Common myeloid progenitor, CD34-positive (primary cell): ENCODE results near the gene HLA-DMA.
A peak's percentile ranks its signal among the peaks of the same experiment; 100 is the strongest.

ENCODE experiments used
- CTCF ChIA-PET: fragments of 350-600 bp; sonication (Branson Sonifier 250); formaldehyde crosslinking; loops from one replicate; lab custom pipeline; 2021; ENCODE audit warnings: antibody characterized with exemption; lab: Charles Lee
- POLR2A ChIA-PET: fragments of 350-600 bp; sonication (Branson Sonifier 250); formaldehyde crosslinking; loops from one replicate; lab custom pipeline; 2021; ENCODE audit warnings: antibody characterized with exemption; lab: Charles Lee
- DNase-seq, 3 donors: peaks; one replicate each; pipeline versions ENCODE4 v3.0.0 to v3.0.0-alpha.2; 2013
- H3K27ac ChIP-seq, 2 experiments: 1 replicate in 1 of 2; 2 replicates in 1 of 2; pipeline ENCODE4 v1.7.0; 2013; ENCODE audit warnings: inconsistent platforms in 2 of 2, low read length in 2 of 2, mild to moderate bottlenecking in 2 of 2, low read depth in 1 of 2, moderate library complexity in 1 of 2; ENCODE audit not compliant: severe bottlenecking in 2 of 2, insufficient read depth in 1 of 2, poor library complexity in 1 of 2
- H3K27me3 ChIP-seq, 5 experiments: replicated peaks in 2 of 5; 1 replicate in 3 of 5; 2 replicates in 2 of 5; pipeline versions ENCODE4 v1.6.1 to v1.7.0; 2013; ENCODE audit warnings: low read length in 4 of 5, mild to moderate bottlenecking in 2 of 5, moderate library complexity in 2 of 5, inconsistent platforms in 1 of 5; ENCODE audit not compliant: insufficient read depth in 5 of 5, control insufficient read depth in 4 of 5
- H3K36me3 ChIP-seq, 4 experiments: 1 replicate in 2 of 4; 2 replicates in 2 of 4; pipeline versions ENCODE4 v1.6.1 to v1.7.0; 2013; ENCODE audit warnings: low read length in 3 of 4, control low read depth in 1 of 4, mild to moderate bottlenecking in 1 of 4; ENCODE audit not compliant: control insufficient read depth in 4 of 4, insufficient read depth in 4 of 4
- H3K4me1 ChIP-seq, 4 experiments: 1 replicate in 3 of 4; 2 replicates in 1 of 4; pipeline versions ENCODE4 v1.6.1 to v1.7.1; 2013; ENCODE audit warnings: low read length in 3 of 4, mild to moderate bottlenecking in 3 of 4, control low read depth in 1 of 4, inconsistent platforms in 1 of 4, moderate library complexity in 1 of 4; ENCODE audit not compliant: control insufficient read depth in 4 of 4, insufficient read depth in 4 of 4; ENCODE audit errors: control extremely low read depth in 1 of 4
- H3K4me3 ChIP-seq, 7 experiments: 1 replicate in 4 of 7; 2 replicates in 3 of 7; pipeline versions ENCODE4 v1.5.1 to v1.7.0; 2013; ENCODE audit warnings: mild to moderate bottlenecking in 7 of 7, low read length in 6 of 7, moderate library complexity in 6 of 7, inconsistent platforms in 2 of 7, low read depth in 2 of 7, control low read depth in 1 of 7; ENCODE audit not compliant: insufficient read depth in 4 of 7, control insufficient read depth in 1 of 7; ENCODE audit errors: extremely low read depth in 1 of 7
- H3K9me3 ChIP-seq, 5 experiments: 1 replicate in 4 of 5; 2 replicates in 1 of 5; pipeline versions ENCODE4 v1.6.1 to v1.7.1; 2013; ENCODE audit warnings: low read length in 4 of 5, mild to moderate bottlenecking in 2 of 5, inconsistent platforms in 1 of 5, low read depth in 1 of 5, moderate library complexity in 1 of 5; ENCODE audit not compliant: control insufficient read depth in 4 of 5, insufficient read depth in 2 of 5; ENCODE audit errors: control extremely low read depth in 1 of 5
- WGBS: methylation state at CpG from one replicate; pipeline ENCODE4 v1.1.5; 2013; ENCODE audit not compliant: insufficient coverage; 5-methylcytosine and 5-hydroxymethylcytosine counted together

Gene HLA-DMA

GRCh38 chr6:32954986-32955802 is 2.3 kb upstream of the HLA-DMA start:
- no peak overlapping the region for H3K27ac ChIP-seq
- H3K9me3 ChIP-seq, result no peaks in the 10 kb centered on the region
- H3K36me3 ChIP-seq, result peaks cover 0 to 5% (median 2%) of the 10 kb centered on the region in 4 experiments
- no peak for DNase-seq
- 75% methylated on average over 2 of the region's 3 CpGs for WGBS
- CTCF ChIA-PET, result interaction anchor here (0.6 to 11.0 kb wide), 13 partner anchors 8 to 1763 kb away, joined by 3 to 346 read pairs (median 19); partner anchors contain the start of genes BRD2 and HLA-DMB
- peaks cover 11 to 43% (median 37%) of the 10 kb centered on the region in 4 experiments for H3K4me1 ChIP-seq
- no peak overlapping the region for H3K4me3 ChIP-seq
- no peaks in the 10 kb centered on the region for H3K27me3 ChIP-seq
- POLR2A ChIA-PET, result interaction anchor here (1.1 to 7.3 kb wide), 2 partner anchors 14 to 28 kb away, joined by 3 to 149 read pairs; partner anchors contain the start of gene BRD2

GRCh38 chr6:32954267-32954666 is 1.4 kb upstream of the HLA-DMA start:
- WGBS, result 100% methylated on average over 2 of the region's 4 CpGs
- no peak for DNase-seq
- ChIA-PET CTCF (interaction anchor here (0.7 to 11.0 kb wide), 23 partner anchors 10 to 317 kb away, joined by 3 to 346 read pairs (median 7); partner anchors contain the start of genes BRD2, HLA-DMB and TAP2), POLR2A (interaction anchor here (1.1 to 7.3 kb wide), 2 partner anchors 15 to 29 kb away, joined by 3 to 149 read pairs; partner anchors contain the start of gene BRD2)
- Histone ChIP-seq H3K27ac (no peak overlapping the region), H3K27me3 (no peaks in the 10 kb centered on the region), H3K36me3 (peaks cover 2 to 14% (median 9%) of the 10 kb centered on the region in 4 experiments), H3K9me3 (no peaks in the 10 kb centered on the region), H3K4me1 (peaks cover 13 to 52% (median 45%) of the 10 kb centered on the region in 4 experiments), H3K4me3 (no peak overlapping the region)

GRCh38 chr6:32953775-32954174 is 878 bp upstream of the HLA-DMA start:
- ChIA-PET POLR2A (interaction anchor here (1.1 to 7.3 kb wide), 6 partner anchors 16 to 86 kb away, joined by 3 to 149 read pairs (median 4); partner anchors contain the start of gene BRD2), CTCF (interaction anchor here (0.7 to 11.0 kb wide), 27 partner anchors 10 to 317 kb away, joined by 3 to 346 read pairs (median 5); partner anchors contain the start of genes BRD2, HLA-DMB, PSMB9 and TAP1)
- peaks cover 2 to 19% (median 13%) of the 10 kb centered on the region in 4 experiments for H3K36me3 ChIP-seq
- no peak for DNase-seq
- H3K4me3 ChIP-seq, result peak overlapping the region in 1 of 7 experiments; percentile 80
- H3K27ac ChIP-seq, result peak overlapping the region in 1 of 2 experiments; percentile 91
- H3K4me1 ChIP-seq, result peaks cover 13 to 53% (median 48%) of the 10 kb centered on the region in 4 experiments
- no peaks in the 10 kb centered on the region for H3K27me3 ChIP-seq
- 59% methylated on average over 4 of the region's 4 CpGs for WGBS
- no peaks in the 10 kb centered on the region for H3K9me3 ChIP-seq

DNA sequence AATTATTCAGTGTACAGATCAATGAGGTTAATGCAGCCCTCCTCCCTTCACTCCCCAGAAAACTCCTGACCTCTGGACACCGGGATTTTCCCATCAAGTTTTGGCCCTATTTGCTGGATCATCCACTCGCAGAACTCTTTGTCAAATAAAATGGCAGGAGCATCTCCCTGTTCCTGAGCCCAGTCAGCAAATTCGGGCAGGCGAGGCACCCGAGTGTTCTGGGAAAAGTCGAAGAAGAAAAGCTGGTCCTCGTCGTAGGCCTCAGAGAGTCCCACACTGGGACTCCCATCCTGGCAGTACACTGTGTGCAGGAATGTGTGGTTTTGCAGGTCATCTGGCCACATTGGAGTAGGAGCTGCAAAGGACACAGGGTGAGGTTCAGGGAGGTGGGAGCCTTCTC is 2.4 kb downstream of the HLA-DMA start:
- 92% methylated on average over 8 of the region's 8 CpGs for WGBS
- ChIA-PET POLR2A (interaction anchor here (7.3 kb wide), 1 partner anchor 19 kb away, joined by 149 read pairs; the partner anchor contains the start of gene BRD2), CTCF (interaction anchor here (1.0 to 11.0 kb wide), 9 partner anchors 9 to 112 kb away, joined by 3 to 346 read pairs (median 13); partner anchors contain the start of genes BRD2, HLA-DMB, TAP1 and TAP2)
- Histone ChIP-seq H3K4me3 (peak overlapping the region in 2 of 7 experiments; percentile 12 to 52), H3K27ac (peak overlapping the region in 1 of 2 experiments; percentile 45), H3K27me3 (no peaks in the 10 kb centered on the region), H3K4me1 (peaks cover 18 to 61% (median 53%) of the 10 kb centered on the region in 4 experiments), H3K36me3 (peaks cover 2 to 23% (median 18%) of the 10 kb centered on the region in 4 experiments), H3K9me3 (no peaks in the 10 kb centered on the region)
- DNase-seq, result no peak

GRCh38 chr6:32950010-32950409 is 2.9 kb downstream of the HLA-DMA start:
- Histone ChIP-seq H3K4me1 (peaks cover 20 to 63% (median 55%) of the 10 kb centered on the region in 4 experiments), H3K9me3 (no peaks in the 10 kb centered on the region), H3K36me3 (peaks cover 2 to 23% (median 18%) of the 10 kb centered on the region in 4 experiments), H3K27ac (peak overlapping the region in 1 of 2 experiments; percentile 45), H3K4me3 (peak overlapping the region in 2 of 7 experiments; percentile 12 to 52), H3K27me3 (no peaks in the 10 kb centered on the region)
- DNase-seq, result no peak
- 100% methylated on average over 1 of the region's 3 CpGs for WGBS
- ChIA-PET POLR2A (interaction anchor here (7.3 kb wide), 1 partner anchor 20 kb away, joined by 149 read pairs; the partner anchor contains the start of gene BRD2), CTCF (interaction anchor here (1.0 to 11.0 kb wide), 7 partner anchors 9 to 97 kb away, joined by 3 to 346 read pairs (median 13); partner anchors contain the start of genes BRD2, HLA-DMB and TAP1)

DNA sequence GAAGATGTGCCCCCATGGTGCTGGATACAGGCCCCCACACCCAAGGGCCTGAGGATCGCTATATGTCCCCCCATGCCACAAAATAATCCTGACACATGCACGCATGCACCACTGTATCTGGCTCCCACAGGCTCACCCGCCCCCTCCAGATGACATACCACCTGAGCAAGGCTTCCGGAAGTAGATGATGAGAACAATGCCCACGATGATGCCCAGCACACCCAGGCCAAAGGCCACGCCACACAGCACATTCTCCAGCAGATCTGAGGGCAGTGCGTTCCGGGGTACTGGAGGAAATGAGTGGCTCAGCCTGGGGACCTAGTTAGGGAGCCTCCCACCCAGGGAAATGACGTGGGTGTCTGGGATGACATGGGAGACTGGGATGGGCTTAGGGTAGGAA is 3.8 kb downstream of the HLA-DMA start:
- H3K4me1 ChIP-seq, result peaks cover 25 to 66% (median 60%) of the 10 kb centered on the region in 4 experiments
- no peak overlapping the region for H3K4me3 ChIP-seq
- no peak for DNase-seq
- WGBS, result 99% methylated on average over 7 of the region's 9 CpGs
- peaks cover 2 to 23% (median 18%) of the 10 kb centered on the region in 4 experiments for H3K36me3 ChIP-seq
- CTCF ChIA-PET, result interaction anchor here (2.2 to 11.0 kb wide), 4 partner anchors 9 to 37 kb away, joined by 13 to 346 read pairs (median 118); partner anchors contain the start of genes BRD2 and HLA-DMB
- no peaks in the 10 kb centered on the region for H3K27me3 ChIP-seq
- peak overlapping the region in 1 of 2 experiments; percentile 19 for H3K27ac ChIP-seq
- POLR2A ChIA-PET, result no interaction called here
- no peaks in the 10 kb centered on the region for H3K9me3 ChIP-seq
